NT2/D1 (cell line): ENCODE measurements around the gene PDZD4.

Experiments
- YY1 ChIP-seq: IDR thresholded peaks from 2 replicates; pipeline ENCODE4 v1.6.1; 2011; ENCODE audit not compliant: insufficient read length, insufficient read depth
- ZNF274 ChIP-seq: IDR thresholded peaks from 2 replicates; pipeline ENCODE4 v1.6.1; 2011; ENCODE audit warnings: mild to moderate bottlenecking, low read depth, low read length

- TF ChIP-seq ZNF274 (no peak), YY1 (no peak)
Measured at GRCh38 chrX:153866302-153867019, 36.1 kb upstream of the PDZD4 start.
